ENCODE results near the gene DENND1A.

The DENND1A gene

DNA sequence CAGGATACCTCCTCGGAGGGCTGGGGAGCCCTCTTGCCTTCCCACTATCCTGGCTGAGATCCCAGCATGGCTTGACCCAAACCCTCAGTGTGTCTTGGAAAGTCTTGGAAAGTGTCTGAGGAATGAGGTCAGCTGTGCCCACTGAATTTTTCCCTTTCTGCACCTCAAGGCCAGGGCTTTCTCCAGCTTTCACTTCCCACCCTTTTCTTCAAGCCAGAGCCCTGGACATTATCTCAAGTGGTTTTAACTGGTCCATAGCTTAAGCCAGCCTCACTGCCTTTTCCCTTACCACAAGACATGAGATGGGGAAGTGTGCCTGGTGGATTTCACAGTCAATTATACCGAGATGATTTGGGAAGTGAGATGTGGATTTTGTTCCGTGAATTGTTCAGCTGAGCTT lies 45.9 kb upstream of the DENND1A start:
- H4K20me1 ChIP-seq (ENCODE audit: insufficient read depth, low read length, poor library complexity, severe bottlenecking) = no peaks in the 10 kb centered on the region
- TF ChIP-seq, protein P1, sequence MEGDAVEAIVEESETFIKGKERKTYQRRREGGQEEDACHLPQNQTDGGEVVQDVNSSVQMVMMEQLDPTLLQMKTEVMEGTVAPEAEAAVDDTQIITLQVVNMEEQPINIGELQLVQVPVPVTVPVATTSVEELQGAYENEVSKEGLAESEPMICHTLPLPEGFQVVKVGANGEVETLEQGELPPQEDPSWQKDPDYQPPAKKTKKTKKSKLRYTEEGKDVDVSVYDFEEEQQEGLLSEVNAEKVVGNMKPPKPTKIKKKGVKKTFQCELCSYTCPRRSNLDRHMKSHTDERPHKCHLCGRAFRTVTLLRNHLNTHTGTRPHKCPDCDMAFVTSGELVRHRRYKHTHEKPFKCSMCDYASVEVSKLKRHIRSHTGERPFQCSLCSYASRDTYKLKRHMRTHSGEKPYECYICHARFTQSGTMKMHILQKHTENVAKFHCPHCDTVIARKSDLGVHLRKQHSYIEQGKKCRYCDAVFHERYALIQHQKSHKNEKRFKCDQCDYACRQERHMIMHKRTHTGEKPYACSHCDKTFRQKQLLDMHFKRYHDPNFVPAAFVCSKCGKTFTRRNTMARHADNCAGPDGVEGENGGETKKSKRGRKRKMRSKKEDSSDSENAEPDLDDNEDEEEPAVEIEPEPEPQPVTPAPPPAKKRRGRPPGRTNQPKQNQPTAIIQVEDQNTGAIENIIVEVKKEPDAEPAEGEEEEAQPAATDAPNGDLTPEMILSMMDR (conservative IDR thresholded peaks at IDR 0.05; ENCODE audit: low read length) = no peak
- TF ChIP-seq EZH2phosphoT487 (IDR thresholded peaks at IDR 0.05; ENCODE audit: borderline replicate concordance) = no peak
- no peaks in the 10 kb centered on the region for H3K9me2 ChIP-seq (replicated peaks; ENCODE audit: low read depth, low read length)
- H3F3A ChIP-seq (ENCODE audit: low read depth) = no peaks in the 10 kb centered on the region
- no peak overlapping the region for H3K9ac ChIP-seq (ENCODE audit: low read depth, low read length, poor library complexity, severe bottlenecking)
- no peak overlapping the region for H3K4me2 ChIP-seq (ENCODE audit: low read depth, low read length, poor library complexity, severe bottlenecking)
- no peaks in the 10 kb centered on the region for H3K4me1 ChIP-seq (ENCODE audit: insufficient read depth, low read length, poor library complexity, severe bottlenecking)
- no peak overlapping the region for H2AFZ ChIP-seq (ENCODE audit: low read length)
- peaks cover 3% of the 10 kb centered on the region; the same call in 1 of the 2 replicates for H3K9me3 ChIP-seq (ENCODE audit: insufficient read depth, low read depth, low read length)
- H3K27me3 ChIP-seq (ENCODE audit: insufficient read depth, low read length, poor library complexity, severe bottlenecking) = no peaks in the 10 kb centered on the region
- no peak overlapping the region for H3K4me3 ChIP-seq (ENCODE audit: low read length, poor library complexity, severe bottlenecking)
- no peaks in the 10 kb centered on the region for H3K36me3 ChIP-seq (ENCODE audit: insufficient read depth, low read length)
- H3K79me2 ChIP-seq (ENCODE audit: insufficient read depth, low read length) = no peaks in the 10 kb centered on the region

GRCh38 chr9:123974471-123974870 lies 44.5 kb upstream of the DENND1A start:
- Histone ChIP-seq H3K4me3 (ENCODE audit: low read length, poor library complexity, severe bottlenecking) (no peak overlapping the region), H3K9me2 (replicated peaks; ENCODE audit: low read depth, low read length) (no peaks in the 10 kb centered on the region), H2AFZ (ENCODE audit: low read length) (no peak overlapping the region), H3K27me3 (ENCODE audit: insufficient read depth, low read length, poor library complexity, severe bottlenecking) (no peaks in the 10 kb centered on the region), H3K4me2 (ENCODE audit: low read depth, low read length, poor library complexity, severe bottlenecking) (no peak overlapping the region), H3K36me3 (ENCODE audit: insufficient read depth, low read length) (no peaks in the 10 kb centered on the region), H3K4me1 (ENCODE audit: insufficient read depth, low read length, poor library complexity, severe bottlenecking) (no peaks in the 10 kb centered on the region), H3F3A (ENCODE audit: low read depth) (no peaks in the 10 kb centered on the region), H4K20me1 (ENCODE audit: insufficient read depth, low read length, poor library complexity, severe bottlenecking) (no peaks in the 10 kb centered on the region), H3K9me3 (ENCODE audit: insufficient read depth, low read depth, low read length) (peaks cover 3% of the 10 kb centered on the region; the same call in 1 of the 2 replicates), H3K79me2 (ENCODE audit: insufficient read depth, low read length) (no peaks in the 10 kb centered on the region), H3K9ac (ENCODE audit: low read depth, low read length, poor library complexity, severe bottlenecking) (no peak overlapping the region)
- TF ChIP-seq, protein P1 (conservative IDR thresholded peaks at IDR 0.05; ENCODE audit: low read length) = no peak

DNA sequence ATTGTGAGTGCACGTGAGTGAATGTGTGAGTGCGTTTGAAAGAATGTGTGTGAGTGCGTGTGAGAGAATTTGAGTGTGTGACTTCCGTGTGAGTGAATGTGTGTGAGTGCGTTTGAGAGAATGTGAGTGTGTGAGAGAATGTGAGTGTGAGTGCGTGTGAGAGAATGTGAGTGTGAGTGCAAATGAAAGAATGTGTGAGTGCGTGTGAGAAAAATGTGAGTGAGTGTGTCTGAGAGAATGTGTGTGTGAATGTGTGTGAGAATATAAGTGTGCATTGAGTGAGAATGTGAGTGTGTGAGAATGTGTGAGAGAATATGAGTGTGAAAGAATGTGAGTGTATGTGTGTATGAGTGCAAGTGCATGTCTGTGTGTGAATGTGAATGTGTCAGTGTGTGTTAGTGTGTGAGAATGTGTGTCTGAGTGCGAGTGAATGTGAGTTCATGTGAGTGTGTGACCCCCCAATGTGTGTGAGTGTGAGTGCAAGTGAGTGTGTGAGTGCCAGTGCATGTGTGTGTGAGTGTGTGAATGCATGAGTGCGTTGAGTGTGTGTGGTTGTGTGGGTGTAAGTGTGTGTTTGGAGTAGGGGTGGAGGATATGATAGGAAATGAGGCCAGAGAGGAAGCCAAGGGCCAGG lies 43.8 kb upstream of the DENND1A start:
- no peaks in the 10 kb centered on the region for H3F3A ChIP-seq (ENCODE audit: low read depth)
- no peak overlapping the region for H3K9ac ChIP-seq (ENCODE audit: low read depth, low read length, poor library complexity, severe bottlenecking)
- no peaks in the 10 kb centered on the region for H3K79me2 ChIP-seq (ENCODE audit: insufficient read depth, low read length)
- no peaks in the 10 kb centered on the region for H3K27me3 ChIP-seq (ENCODE audit: insufficient read depth, low read length, poor library complexity, severe bottlenecking)
- H3K4me3 ChIP-seq (ENCODE audit: low read length, poor library complexity, severe bottlenecking) = no peak overlapping the region
- TF ChIP-seq EZH2phosphoT487 (IDR thresholded peaks at IDR 0.05; ENCODE audit: borderline replicate concordance) = no peak
- TF ChIP-seq, protein P1 (conservative IDR thresholded peaks at IDR 0.05; ENCODE audit: low read length) = no peak
- H3K4me2 ChIP-seq (ENCODE audit: low read depth, low read length, poor library complexity, severe bottlenecking) = no peak overlapping the region
- H2AFZ ChIP-seq (ENCODE audit: low read length) = no peak overlapping the region
- no peaks in the 10 kb centered on the region for H3K4me1 ChIP-seq (ENCODE audit: insufficient read depth, low read length, poor library complexity, severe bottlenecking)
- no peaks in the 10 kb centered on the region for H3K9me2 ChIP-seq (replicated peaks; ENCODE audit: low read depth, low read length)
- H3K9me3 ChIP-seq (ENCODE audit: insufficient read depth, low read depth, low read length) = peaks cover 3% of the 10 kb centered on the region; the same call in 1 of the 2 replicates
- H3K36me3 ChIP-seq (ENCODE audit: insufficient read depth, low read length) = no peaks in the 10 kb centered on the region
- H4K20me1 ChIP-seq (ENCODE audit: insufficient read depth, low read length, poor library complexity, severe bottlenecking) = no peaks in the 10 kb centered on the region
